Heart right ventricle (tissue), 16 donors: ENCODE data around the gene RNF44. TPM values are rescaled to one million over a fixed set of nuclear protein-coding genes. Genes with fewer than 3 reads are reported as not detected.

ENCODE experiments used
- ATAC-seq, 8 donors: fragments of 200-7000 bp; cut with Tn5 transposase; one replicate each; pipeline ENCODE4 v1.9.1; 2020; ENCODE audit warnings: mild to moderate bottlenecking in 8 of 8, moderate library complexity in 8 of 8, moderate number of reproducible peaks in 1 of 8
- DNase-seq, 2 donors: peaks; one replicate each; pipeline ENCODE4 v3.0.0-alpha.2; 2020
- H3K27ac ChIP-seq, 10 donors: fragments of 200-600 bp; sonication (generic) in 2 of 10; one replicate each; pipeline versions ENCODE4 v1.5.0 to v1.8.0; 2020 to 2022; ENCODE audit warnings: mild to moderate bottlenecking in 3 of 10
- H3K27me3 ChIP-seq, 7 donors: fragments of 200-600 bp; one replicate each; pipeline ENCODE4 v1.8.0; 2021 to 2022; ENCODE audit warnings: mild to moderate bottlenecking in 2 of 7
- H3K36me3 ChIP-seq, 9 donors: fragments of 200-600 bp; sonication (generic) in 1 of 9; one replicate each; pipeline versions ENCODE4 v1.5.0 to v1.8.0; 2020 to 2022; ENCODE audit warnings: mild to moderate bottlenecking in 2 of 9
- H3K4me1 ChIP-seq, 9 donors: fragments of 200-600 bp; sonication (generic) in 1 of 9; one replicate each; pipeline versions ENCODE4 v1.5.0 to v1.8.0; 2020 to 2022; ENCODE audit warnings: mild to moderate bottlenecking in 4 of 9
- H3K4me3 ChIP-seq, 10 donors: fragments of 200-600 bp; sonication (generic) in 2 of 10; one replicate each; pipeline versions ENCODE4 v1.5.0 to v1.8.0; 2020 to 2022; ENCODE audit warnings: mild to moderate bottlenecking in 7 of 10, moderate library complexity in 2 of 10
- H3K9me3 ChIP-seq, 11 donors: fragments of 200-600 bp in 10 of 11; sonication (generic) in 2 of 11; one replicate each; pipeline versions ENCODE4 v1.5.0 to v1.8.0; 2013 to 2022; ENCODE audit warnings: mild to moderate bottlenecking in 2 of 11, control low read depth in 1 of 11, moderate library complexity in 1 of 11
- CTCF ChIP-seq, 9 donors: fragments of 200-600 bp; sonication (generic) in 2 of 9; IDR thresholded peaks; one replicate each; pipeline versions ENCODE4 v1.5.0 to v1.8.0; 2021 to 2022; ENCODE audit warnings: antibody characterized with exemption in 9 of 9, mild to moderate bottlenecking in 5 of 9, moderate library complexity in 1 of 9
- WGBS, 2 donors: extraction: QIAGEN DNeasy Blood & Tissue Kit; methylation state at CpG; one replicate each; pipeline ENCODE4 v1.1.7; 2013; ENCODE audit warnings: inconsistent platforms in 1 of 2; 5-methylcytosine and 5-hydroxymethylcytosine counted together
- intact Hi-C, 10 donors: fragments of 100-400 bp; cut with DNase I; formaldehyde crosslinking; loops; one replicate each; pipeline versions ENCODE4 v1.11.1 to v1.14.2; 2022
- polyA plus RNA-seq, 2 donors: library from polyadenylated mRNA; stranded (reverse); fragments of 200-250 nt; gene quantifications; one replicate each; pipeline ENCODE4 v1.2.3, GENCODE V29; 2013
- total RNA-seq, 10 donors: library from RNA; stranded (reverse); fragmentation: NEBNext Ultra II Directional in 3 of 10; extraction: Animal tissue kit (Norgen Biotek cat#: 25700) in 3 of 10; gene quantifications; one replicate each; pipeline versions ENCODE4 v1.2.1 to v1.2.4, GENCODE V29; 2021 to 2023
- donor health status: Arrhythmogenic right ventricular cardiomyopathy.
- donor health status: ischemic (EF 13 %, LVEDD 7.1; RV severe dilation, severe dysfunction).
- donor health status: healthy with polysubstance abuse.
- donor health status: DM: no; HTN: yes; CAD: no.
- donor health status: DM: no; HTN: no; CAD: no.
- donor health status: ischemic (EF 25% LVEDD 6.9; RV normal size, moderate dysfunction).
- donor health status: ischemic (EF 25% LVEDD 5.7; RV mildly dilated, moderate dysfunction).
- donor health status: healthy.
- donor health status: DM: yes; HTN: yes; CAD: no.
- donor health status: Ischemic cardiomyopathy.
- donor health status: ischemic (EF 35%, LVEDD 5.7; RV mildly dilated, moderate dysfunction).
- donor health status: nonischemic (EF 11% LVEDD 7.7; RV severe dilation, severe dysfunction).
- donor health status: DM: yes; HTN: yes; CAD: no.
- donor health status: PGD.
- donor health status: ischemic (EF 29% LVEDD 5.4; RV normal size, mild dysfunction).
- donor health status: nonischemic (EF 23%, LVEDD 6.1; RV moderate dilation, normal function).

RNF44 gene
- total and polyA plus RNA-seq, 12 donors, result 7.9 to 31.1 (median 21.5) TPM

DNA sequence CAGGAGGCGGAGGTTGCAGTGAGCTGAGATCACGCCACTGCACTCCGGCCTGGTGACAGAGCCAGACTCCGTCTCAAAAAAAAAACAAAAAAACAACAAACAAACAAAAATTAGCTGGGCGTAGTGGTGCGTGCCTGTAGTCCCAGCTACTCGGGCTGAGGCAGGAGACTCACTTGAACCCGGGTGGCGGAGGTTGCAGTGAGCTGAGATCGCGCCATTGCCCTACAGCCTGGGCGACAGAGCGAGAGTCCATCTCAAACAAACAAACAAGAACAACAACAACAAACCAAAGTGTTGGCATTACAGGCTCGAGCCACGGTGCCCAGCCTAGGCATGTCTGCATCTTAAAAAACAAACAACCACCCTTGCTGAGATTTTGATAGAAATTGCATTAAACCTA lies 12.2 kb downstream of the RNF44 start:
- H3K27ac ChIP-seq, result no peak overlapping the region
- no peaks in the 10 kb centered on the region for H3K9me3 ChIP-seq
- no peak overlapping the region for H3K4me3 ChIP-seq
- TF ChIP-seq CTCF (IDR thresholded peaks at IDR 0.05), result no peak
- ATAC-seq (no peak), DNase-seq (no peak)
- 92 to 96% methylated on average over 15 of the region's 15 CpGs for WGBS, 2 donors
- peaks cover 0 to 17% (median 7%) of the 10 kb centered on the region in 9 donors for H3K4me1 ChIP-seq
- H3K36me3 ChIP-seq, result peaks cover 0 to 41% (median 18%) of the 10 kb centered on the region in 9 donors
- intact Hi-C loops, result no loop called here
- no peaks in the 10 kb centered on the region for H3K27me3 ChIP-seq

GRCh38 chr5:176524138-176524537 lies 13.1 kb downstream of the RNF44 start:
- Histone ChIP-seq H3K4me3 (no peak overlapping the region), H3K4me1 (peaks cover 0 to 11% (median 7%) of the 10 kb centered on the region in 9 donors), H3K36me3 (peaks cover 0 to 33% (median 11%) of the 10 kb centered on the region in 9 donors), H3K27me3 (no peaks in the 10 kb centered on the region), H3K27ac (no peak overlapping the region), H3K9me3 (no peaks in the 10 kb centered on the region)
- ATAC-seq (no peak), DNase-seq (no peak)
- TF ChIP-seq CTCF (IDR thresholded peaks at IDR 0.05), result no peak
- 94 to 95% methylated on average over 6 of the region's 6 CpGs for WGBS, 2 donors
- intact Hi-C loops, result no loop called here

- Histone ChIP-seq H3K27ac (no peak overlapping the region), H3K4me3 (no peak overlapping the region), H3K27me3 (no peaks in the 10 kb centered on the region), H3K36me3 (peaks cover 0 to 10% (median 0%) of the 10 kb centered on the region in 9 donors), H3K9me3 (no peaks in the 10 kb centered on the region), H3K4me1 (no peaks in the 10 kb centered on the region)
- DNase-seq, result no peak
- ATAC-seq, result no peak
- intact Hi-C loops, result no loop called here
- 64 to 78% methylated on average over 10 of the region's 10 CpGs for WGBS, 2 donors
- TF ChIP-seq CTCF (IDR thresholded peaks at IDR 0.05), result no peak
Observed at GRCh38 chr5:176521699-176522263, 15.4 kb downstream of the RNF44 start.

- intact Hi-C loops, result no loop called here
- WGBS, 2 donors, result 80 to 84% methylated on average over 7 of the region's 7 CpGs
- Histone ChIP-seq H3K27me3 (no peaks in the 10 kb centered on the region), H3K36me3 (peaks cover 0 to 6% (median 0%) of the 10 kb centered on the region in 9 donors), H3K4me1 (no peaks in the 10 kb centered on the region), H3K9me3 (no peaks in the 10 kb centered on the region), H3K27ac (no peak overlapping the region), H3K4me3 (no peak overlapping the region)
- peak in 1 of 8 donors; percentile 38 for ATAC-seq
- no peak for TF ChIP-seq CTCF (IDR thresholded peaks at IDR 0.05)
- DNase-seq, result no peak
Observed at GRCh38 chr5:176521286-176521685, 15.9 kb downstream of the RNF44 start.
